Adrenal gland (tissue), 12 donors: ENCODE data around the gene PDE4C. TPM values are rescaled to one million over a fixed set of nuclear protein-coding genes. Genes with fewer than 3 reads are reported as not detected.

Experiments
- DNase-seq, 7 donors: peaks; one replicate each; pipeline ENCODE4 v3.0.0-alpha.2; 2019 to 2020
- H3K27ac ChIP-seq, 5 donors: fragments of 200-600 bp; sonication (generic) in 4 of 5; 1 replicate in 3 of 5; 2 replicates in 2 of 5; pipeline versions ENCODE4 v1.5.1 to v1.8.0; 2016 to 2020; ENCODE audit warnings: mild to moderate bottlenecking in 1 of 5
- H3K27me3 ChIP-seq: fragments of 200-600 bp; 2 replicates; pipeline ENCODE4 v1.8.0; 2021
- H3K36me3 ChIP-seq, 2 donors: fragments of 200-600 bp; replicated peaks in 1 of 2; 1 replicate in 1 of 2; 2 replicates in 1 of 2; pipeline versions ENCODE4 v1.5.1 to v1.8.0; 2018 to 2022
- H3K4me1 ChIP-seq, 2 donors: fragments of 200-600 bp; replicated peaks in 1 of 2; 1 replicate in 1 of 2; 2 replicates in 1 of 2; pipeline versions ENCODE4 v1.5.1 to v1.8.0; 2018 to 2021
- H3K4me3 ChIP-seq, 4 donors: fragments of 200-600 bp; sonication (generic) in 3 of 4; one replicate each; pipeline ENCODE4 v1.5.1; 2016 to 2018
- H3K9me3 ChIP-seq, 3 donors: fragments of 200-600 bp; sonication (generic) in 1 of 3; replicated peaks in 1 of 3; 1 replicate in 2 of 3; 2 replicates in 1 of 3; pipeline versions ENCODE4 v1.5.1 to v1.8.0; 2016 to 2021
- POLR2A ChIP-seq, 2 donors: fragments of 450-650 bp; IDR thresholded peaks; one replicate each; pipeline ENCODE4 v1.6.1; 2017; ENCODE audit warnings: antibody characterized with exemption in 2 of 2, mild to moderate bottlenecking in 2 of 2, moderate library complexity in 1 of 2
- WGBS, 4 donors: extraction: QIAGEN DNeasy Blood & Tissue Kit in 2 of 4; methylation state at CpG; one replicate each; pipeline versions ENCODE4 v1.1.5 to v1.1.7; 2013 to 2017; 5-methylcytosine and 5-hydroxymethylcytosine counted together
- intact Hi-C, 2 donors: fragments of 100-400 bp; cut with DNase I; formaldehyde crosslinking; loops; one replicate each; pipeline versions ENCODE4 v1.14.1 to v1.15.0; 2022 to 2023
- polyA plus RNA-seq, 3 donors: library from polyadenylated mRNA; stranded (reverse); fragments of 200-250 nt in 2 of 3; fragments of 350-450 nt in 1 of 3; fragmentation: Illumina TruSeq in 1 of 3; extraction: RNeasy Lipid Tissue Mini Kit (QIAGEN cat#74804) in 1 of 3; gene quantifications; one replicate each; pipeline ENCODE4 v1.2.3, GENCODE V29; 2013 to 2014
- total RNA-seq, 9 donors: library from RNA; depleted of rRNA in 4 of 9; stranded (reverse); fragments of >200 nt in 4 of 9; fragments of 120-200 nt in 1 of 9; fragmentation: NEBNext Ultra II Directional in 1 of 9; extraction: Animal tissue kit (Norgen Biotek cat#: 25700) in 1 of 9; gene quantifications; one replicate each; pipeline versions ENCODE4 v1.1.0 to v1.2.4, GENCODE V29; 2013 to 2023
- TF ChIP-seq, protein P1 (sequence below), 6 experiments: fragments of 450-650 bp in 4 of 6; fragments of 200-600 bp in 2 of 6; sonication (generic) in 1 of 6; IDR thresholded peaks; 1 replicate in 5 of 6; 2 replicates in 1 of 6; pipeline versions ENCODE4 v1.5.1 to v1.8.0; 2016 to 2021; ENCODE audit warnings: antibody characterized with exemption in 6 of 6, mild to moderate bottlenecking in 2 of 6, moderate library complexity in 1 of 6
- donor health status: healthy with polysubstance abuse.
- donor health status: Bipolar disorder and iron deficiency.
- donor health status: DM: yes; HTN: yes; CAD: no.
- donor health status: DM: no; HTN: no; CAD: no.
- donor health status: DM: no; HTN: no; CAD: no.
- donor health status: DM: yes; HTN: yes; CAD: no.

Gene PDE4C
- total and polyA plus RNA-seq, 12 donors, result 0.11 to 2.4 (median 0.61) TPM; not detected in 1

DNA sequence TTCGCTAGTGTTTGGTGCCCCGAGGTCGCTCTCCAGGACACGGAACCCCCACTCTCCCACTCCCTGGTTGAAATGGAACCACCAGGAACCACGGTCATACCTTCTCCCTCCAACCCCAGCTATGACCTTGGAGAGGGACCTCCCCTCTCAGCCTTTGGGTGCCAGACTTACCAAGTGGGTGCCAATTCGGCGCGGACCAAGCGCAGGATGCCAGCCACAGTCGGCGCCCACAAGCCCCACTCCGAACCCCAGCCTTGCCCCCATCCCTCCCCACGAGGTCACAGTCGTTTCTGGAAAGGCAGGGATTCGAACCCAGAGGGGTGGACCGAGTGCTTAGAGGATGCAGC, 910 bp downstream of the PDE4C start:
- no peaks in the 10 kb centered on the region for H3K36me3 ChIP-seq
- 13 to 21% (median 18%) methylated on average over 8 to 16 of the region's 16 CpGs for WGBS, 4 donors
- H3K9me3 ChIP-seq, result no peaks in the 10 kb centered on the region
- no peak for TF ChIP-seq POLR2A (IDR thresholded peaks at IDR 0.05)
- TF ChIP-seq, protein P1, sequence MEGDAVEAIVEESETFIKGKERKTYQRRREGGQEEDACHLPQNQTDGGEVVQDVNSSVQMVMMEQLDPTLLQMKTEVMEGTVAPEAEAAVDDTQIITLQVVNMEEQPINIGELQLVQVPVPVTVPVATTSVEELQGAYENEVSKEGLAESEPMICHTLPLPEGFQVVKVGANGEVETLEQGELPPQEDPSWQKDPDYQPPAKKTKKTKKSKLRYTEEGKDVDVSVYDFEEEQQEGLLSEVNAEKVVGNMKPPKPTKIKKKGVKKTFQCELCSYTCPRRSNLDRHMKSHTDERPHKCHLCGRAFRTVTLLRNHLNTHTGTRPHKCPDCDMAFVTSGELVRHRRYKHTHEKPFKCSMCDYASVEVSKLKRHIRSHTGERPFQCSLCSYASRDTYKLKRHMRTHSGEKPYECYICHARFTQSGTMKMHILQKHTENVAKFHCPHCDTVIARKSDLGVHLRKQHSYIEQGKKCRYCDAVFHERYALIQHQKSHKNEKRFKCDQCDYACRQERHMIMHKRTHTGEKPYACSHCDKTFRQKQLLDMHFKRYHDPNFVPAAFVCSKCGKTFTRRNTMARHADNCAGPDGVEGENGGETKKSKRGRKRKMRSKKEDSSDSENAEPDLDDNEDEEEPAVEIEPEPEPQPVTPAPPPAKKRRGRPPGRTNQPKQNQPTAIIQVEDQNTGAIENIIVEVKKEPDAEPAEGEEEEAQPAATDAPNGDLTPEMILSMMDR (IDR thresholded peaks at IDR 0.05), result no peak
- intact Hi-C loops, result no loop called here
- peaks cover 24% of the 10 kb centered on the region for H3K27me3 ChIP-seq
- H3K4me3 ChIP-seq, result no peak overlapping the region
- DNase-seq, result no peak
- peaks cover 7 to 18% of the 10 kb centered on the region in 2 donors for H3K4me1 ChIP-seq
- peak overlapping the region in 2 of 5 donors; percentile 10 to 66 for H3K27ac ChIP-seq

DNA sequence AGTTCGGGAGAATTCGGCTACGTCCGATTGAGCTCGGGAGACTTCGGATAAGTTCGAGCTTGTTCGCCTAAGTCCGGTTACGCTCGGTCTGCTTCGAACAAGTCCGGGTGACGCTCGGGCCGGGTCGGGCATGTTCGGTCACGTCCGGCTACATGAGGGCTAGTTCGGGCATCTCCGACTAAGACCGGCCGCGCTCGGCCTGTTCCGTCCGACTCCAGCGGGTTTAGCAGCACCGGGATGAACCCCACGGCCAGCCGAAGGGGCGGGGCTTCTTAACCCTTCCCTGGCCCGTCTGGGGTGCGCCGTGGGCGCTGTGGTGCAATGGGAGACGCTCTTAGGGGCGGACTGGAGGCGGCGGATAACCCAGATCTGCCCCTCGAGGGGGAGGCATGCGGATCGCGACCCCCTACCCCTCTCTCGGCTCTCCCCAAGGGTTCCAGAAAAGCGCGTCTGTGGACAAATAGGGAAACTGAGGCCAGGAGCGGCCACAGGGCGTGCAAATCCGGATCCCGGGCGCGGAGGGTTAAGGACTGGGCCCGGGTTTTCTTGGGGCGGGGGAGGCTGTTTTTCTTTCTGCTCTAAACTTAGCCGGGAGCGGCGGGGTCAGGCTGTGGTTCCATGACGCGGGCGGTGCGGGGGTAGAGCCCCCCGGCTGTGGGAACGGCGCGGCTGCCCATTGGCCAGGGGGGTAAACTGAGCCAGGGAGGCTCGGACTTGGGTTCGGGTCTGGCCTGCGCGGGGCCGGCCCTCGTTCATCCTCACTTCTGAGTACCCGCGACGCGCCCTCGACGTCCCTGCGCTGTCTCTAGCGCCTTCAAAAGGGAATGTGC, 1.5 kb downstream of the PDE4C start:
- intact Hi-C loops, result no loop called here
- H3K36me3 ChIP-seq, result no peaks in the 10 kb centered on the region
- peak; percentile 98 to 100 (median 100) for DNase-seq
- H3K4me3 ChIP-seq, result peak overlapping the region in 2 of 4 donors; percentile 12 to 33
- 1 to 4% (median 2%) methylated on average over 20 to 81 of the region's 81 CpGs for WGBS, 4 donors
- H3K4me1 ChIP-seq, result peaks cover 7 to 18% of the 10 kb centered on the region in 2 donors
- H3K27me3 ChIP-seq, result peaks cover 24% of the 10 kb centered on the region
- peak overlapping the region in 2 of 5 donors; percentile 61 to 66 for H3K27ac ChIP-seq
- TF ChIP-seq, protein P1 (IDR thresholded peaks at IDR 0.05), result no peak
- no peak for TF ChIP-seq POLR2A (IDR thresholded peaks at IDR 0.05)
- no peaks in the 10 kb centered on the region for H3K9me3 ChIP-seq

DNA sequence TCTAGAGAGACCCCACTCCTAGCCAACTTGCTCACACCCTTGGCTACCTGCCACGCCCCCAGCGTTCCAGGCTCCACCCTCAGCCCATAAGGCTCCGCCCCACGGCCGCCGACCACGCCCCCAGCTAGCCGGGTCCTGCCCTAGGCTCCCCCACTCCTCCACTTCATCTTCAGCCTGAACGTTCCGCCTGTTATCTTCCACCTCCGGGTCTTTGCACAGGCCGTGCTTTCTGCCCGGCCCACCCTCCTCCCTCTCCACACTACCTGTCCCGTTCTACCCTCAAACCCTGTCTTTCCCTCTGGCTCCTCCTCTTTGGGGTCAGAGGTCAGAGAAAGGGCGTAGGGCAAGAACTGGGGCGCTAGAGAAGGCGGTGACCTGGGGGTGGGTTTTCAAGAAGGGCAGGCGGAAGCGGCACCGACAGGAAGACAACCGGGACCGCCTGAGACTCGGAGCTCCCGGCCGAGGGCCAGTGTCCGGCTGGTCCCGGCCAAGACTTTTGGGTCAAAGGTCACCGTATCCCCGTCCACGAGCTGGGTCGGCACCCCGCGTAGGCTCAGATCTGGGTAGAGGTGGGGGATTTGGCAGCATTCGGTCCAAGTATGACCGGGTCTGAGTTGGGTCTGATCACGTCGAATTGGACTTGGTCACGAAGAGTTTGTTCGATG, 2.2 kb downstream of the PDE4C start:
- Histone ChIP-seq H3K27me3 (peaks cover 24% of the 10 kb centered on the region), H3K27ac (peak overlapping the region in 1 of 5 donors; percentile 61), H3K36me3 (no peaks in the 10 kb centered on the region), H3K4me1 (peaks cover 7 to 18% of the 10 kb centered on the region in 2 donors), H3K4me3 (peak overlapping the region in 2 of 4 donors; percentile 23 to 33), H3K9me3 (no peaks in the 10 kb centered on the region)
- no peak for TF ChIP-seq POLR2A (IDR thresholded peaks at IDR 0.05)
- TF ChIP-seq, protein P1 (IDR thresholded peaks at IDR 0.05), result no peak
- intact Hi-C loops, result no loop called here
- peak in 6 of 7 donors; percentile 14 to 64 (median 47) for DNase-seq
- 4 to 9% (median 5%) methylated on average over 20 to 39 of the region's 39 CpGs for WGBS, 4 donors
